Esophagus muscularis mucosa (tissue), 4 donors: Measurements from ENCODE around the gene ATP5MK. TPM values are rescaled to one million over a fixed set of nuclear protein-coding genes. Genes with fewer than 3 reads are reported as not detected.

Experiments used
- DNase-seq: peaks from one replicate; pipeline ENCODE4 v3.0.0-alpha.2; 2017; ENCODE audit errors: extremely low spot score
- H3K27ac ChIP-seq, 4 donors: fragments of 200-600 bp; sonication (generic); replicated peaks in 1 of 4; 1 replicate in 3 of 4; 2 replicates in 1 of 4; pipeline ENCODE4 v1.5.1; 2016 to 2019; ENCODE audit warnings: mild to moderate bottlenecking in 1 of 4
- H3K27me3 ChIP-seq, 4 donors: fragments of 200-600 bp; sonication (generic); one replicate each; pipeline versions ENCODE4 v1.5.1 to v1.6.0; 2016 to 2019
- H3K36me3 ChIP-seq, 4 donors: fragments of 200-600 bp; sonication (generic); one replicate each; pipeline ENCODE4 v1.5.1; 2016 to 2019
- H3K4me1 ChIP-seq, 4 donors: fragments of 200-600 bp; sonication (generic); one replicate each; pipeline ENCODE4 v1.5.1; 2016 to 2019
- H3K4me3 ChIP-seq, 4 donors: fragments of 200-600 bp; sonication (generic); 1 replicate in 2 of 4; 2 replicates in 2 of 4; pipeline ENCODE4 v1.5.1; 2016 to 2019; ENCODE audit warnings: mild to moderate bottlenecking in 4 of 4, moderate library complexity in 1 of 4
- H3K9me3 ChIP-seq, 4 donors: fragments of 200-600 bp; sonication (generic); 1 replicate in 3 of 4; 2 replicates in 1 of 4; pipeline ENCODE4 v1.5.1; 2016 to 2019
- CTCF ChIP-seq, 3 experiments: fragments of 200-600 bp in 2 of 3; fragments of 450-650 bp in 1 of 3; sonication (generic) in 2 of 3; IDR thresholded peaks; one replicate each; pipeline ENCODE4 v1.5.1; 2017 to 2019; ENCODE audit warnings: antibody characterized with exemption in 3 of 3, mild to moderate bottlenecking in 2 of 3, moderate library complexity in 1 of 3
- EP300 ChIP-seq: sonication (generic); formaldehyde crosslinking; IDR thresholded peaks from one replicate; pipeline ENCODE4 v1.6.1; 2017; ENCODE audit warnings: antibody characterized with exemption
- POLR2A ChIP-seq: fragments of 450-650 bp; IDR thresholded peaks from one replicate; pipeline ENCODE4 v1.6.1; 2017; ENCODE audit warnings: antibody characterized with exemption, moderate library complexity, mild to moderate bottlenecking, low read depth
- POLR2AphosphoS5 ChIP-seq, 2 donors: sonication (generic); formaldehyde crosslinking; IDR thresholded peaks; one replicate each; pipeline ENCODE4 v1.6.1; 2017; ENCODE audit warnings: antibody characterized with exemption in 2 of 2
- WGBS: methylation state at CpG from one replicate; pipeline ENCODE4 v1.1.5; 2018; 5-methylcytosine and 5-hydroxymethylcytosine counted together
- intact Hi-C: fragments of 100-400 bp; cut with DNase I; formaldehyde crosslinking; loops from one replicate; pipeline ENCODE4 v1.15.1; 2023
- total RNA-seq, 4 donors: library from RNA; depleted of rRNA; stranded (reverse); fragments of >200 nt; gene quantifications; one replicate each; pipeline versions ENCODE4 v1.1.0 to v1.2.1, GENCODE V29; 2016

ATP5MK gene
- total RNA-seq, 4 donors from 2014 or later, result 199 to 591 (median 327) TPM

GRCh38 chr10:103353281-103353680 lies 43.0 kb downstream of the ATP5MK start:
- 39% methylated on average over 2 of the region's 2 CpGs for WGBS
- no peak for DNase-seq
- Histone ChIP-seq H3K36me3 (peaks cover 4 to 7% (median 5%) of the 10 kb centered on the region in 4 donors), H3K9me3 (no peaks in the 10 kb centered on the region), H3K4me1 (peaks cover 12 to 26% (median 21%) of the 10 kb centered on the region in 4 donors), H3K27ac (no peak overlapping the region), H3K4me3 (no peak overlapping the region), H3K27me3 (no peaks in the 10 kb centered on the region)
- TF ChIP-seq CTCF (IDR thresholded peaks at IDR 0.05) (no peak), EP300 (no peak), POLR2AphosphoS5 (IDR thresholded peaks at IDR 0.05) (no peak), POLR2A (no peak)
- intact Hi-C loops, result no loop called here

GRCh38 chr10:103350517-103351260 lies 45.6 kb downstream of the ATP5MK start, which contains the start of gene PCGF6:
PCGF6 (minus strand) TSS chr10:103351140; CDS start chr10:103351066, 74 bp downstream.
- peak within 1 kb of the TSS; percentile 82 to 94 (median 84) for H3K4me3 ChIP-seq
- no peaks in the 10 kb centered on the region for H3K9me3 ChIP-seq
- 0% methylated on average over 44 of the region's 82 CpGs for WGBS
- no peak for DNase-seq
- H3K27me3 ChIP-seq, result no peaks in the 10 kb centered on the region
- intact Hi-C loops, result no loop called here
- H3K27ac ChIP-seq, result peak within 1 kb of the TSS; percentile 84 to 91 (median 88)
- peaks cover 12 to 26% (median 21%) of the 10 kb centered on the region in 4 donors for H3K4me1 ChIP-seq
- peaks cover 19 to 33% (median 31%) of the 10 kb centered on the region in 4 donors for H3K36me3 ChIP-seq
- TF ChIP-seq POLR2A, result no peak
- TF ChIP-seq CTCF (IDR thresholded peaks at IDR 0.05), result peak in 1 of 3 experiments; percentile 12
- no peak for TF ChIP-seq EP300
- peak; percentile 34 to 75 for TF ChIP-seq POLR2AphosphoS5 (IDR thresholded peaks at IDR 0.05)

GRCh38 chr10:103350175-103350516 lies 46.1 kb downstream of the ATP5MK start:
- Histone ChIP-seq H3K27me3 (no peaks in the 10 kb centered on the region), H3K4me1 (peaks cover 12 to 26% (median 21%) of the 10 kb centered on the region in 4 donors), H3K36me3 (peaks cover 24 to 38% (median 36%) of the 10 kb centered on the region in 4 donors), H3K9me3 (no peaks in the 10 kb centered on the region), H3K27ac (peak overlapping the region; percentile 84 to 91 (median 88)), H3K4me3 (peak overlapping the region; percentile 82 to 94 (median 84))
- 49% methylated on average over 16 of the region's 16 CpGs for WGBS
- intact Hi-C loops, result no loop called here
- DNase-seq, result no peak
- TF ChIP-seq CTCF (IDR thresholded peaks at IDR 0.05) (no peak), EP300 (no peak), POLR2AphosphoS5 (IDR thresholded peaks at IDR 0.05) (no peak), POLR2A (no peak)

Other genes starting within 250 kb of the ATP5MK start
- 10 to 100 TPM; 49.3 to 85.3 (median 66.0) TPM for gene NT5C2, start 203.2 kb downstream of the ATP5MK start, total RNA-seq
- gene RPEL1, start 150.6 kb downstream of the ATP5MK start, total RNA-seq, result under 1 TPM in 1 of 4 donors, not detected in 3; 0.17 TPM
- gene INA, start 119.3 kb downstream of the ATP5MK start, total RNA-seq, result 1 to 10 TPM; 1.6 to 3.1 (median 2.3) TPM
- gene PCGF6, start 45.3 kb downstream of the ATP5MK start, total RNA-seq, result 10 to 100 TPM; 11.9 to 17.7 (median 13.1) TPM
- 1 to 10 TPM; 2.3 to 7.4 (median 4.5) TPM for gene TAF5, start 28.5 kb downstream of the ATP5MK start, total RNA-seq
- 10 to 100 TPM; 12.0 to 17.4 (median 15.0) TPM for gene PDCD11, start 151 bp upstream of the ATP5MK start, total RNA-seq
- 10 to 100 TPM; 44.4 to 69.9 (median 62.8) TPM for gene CALHM2, start 55.9 kb upstream of the ATP5MK start, total RNA-seq
- gene CALHM1, start 62.4 kb upstream of the ATP5MK start, total RNA-seq, result not detected
- gene CALHM3, start 82.8 kb upstream of the ATP5MK start, total RNA-seq, result not detected
- gene NEURL1, start 97.2 kb upstream of the ATP5MK start, total RNA-seq, result under 1 TPM; 0.39 to 0.63 (median 0.46) TPM